Activated CD4-positive, alpha-beta T cell treated with anti-CD3 and anti-CD28 coated beads, Interleukin-2, amount 50 U/mL, for 4 hours (primary cell): ENCODE data around the gene CKLF.
A peak's percentile ranks its signal among the peaks of the same experiment; 100 is the strongest.

ENCODE experiments used
- DNase-seq, 2 experiments: peaks; one replicate each; pipeline ENCODE4 v3.0.0-alpha.2; 2020

Gene CKLF

GRCh38 chr16:66519482-66520373 is 32.6 kb upstream of the CKLF start:
- DNase-seq = no peak

GRCh38 chr16:66520406-66521170 is 31.8 kb upstream of the CKLF start:
- no peak for DNase-seq

- DNase-seq = no peak
Measured at GRCh38 chr16:66521252-66521713, 31.1 kb upstream of the CKLF start.

- DNase-seq = peak; percentile 94 to 95
Measured at GRCh38 chr16:66521951-66522771, 30.2 kb upstream of the CKLF start.

- no peak for DNase-seq
Measured at GRCh38 chr16:66522816-66523590, 29.4 kb upstream of the CKLF start.

GRCh38 chr16:66523861-66524354 is 28.5 kb upstream of the CKLF start:
- no peak for DNase-seq

GRCh38 chr16:66524601-66525164 is 27.7 kb upstream of the CKLF start:
- no peak for DNase-seq

- no peak for DNase-seq
Measured at GRCh38 chr16:66525396-66526180, 26.8 kb upstream of the CKLF start.

- DNase-seq = no peak
Measured at GRCh38 chr16:66528294-66528693, 24.1 kb upstream of the CKLF start.

GRCh38 chr16:66529475-66529874 is 22.9 kb upstream of the CKLF start:
- no peak for DNase-seq

- no peak for DNase-seq
Measured at GRCh38 chr16:66534376-66534799, 18.0 kb upstream of the CKLF start.

- no peak for DNase-seq
Measured at GRCh38 chr16:66536525-66536924, 15.9 kb upstream of the CKLF start.

GRCh38 chr16:66537236-66537635 is 15.1 kb upstream of the CKLF start:
- no peak for DNase-seq

GRCh38 chr16:66538910-66539309 is 13.5 kb upstream of the CKLF start:
- DNase-seq = no peak

GRCh38 chr16:66539623-66540469 is 12.5 kb upstream of the CKLF start:
- DNase-seq = no peak

- DNase-seq = no peak
Measured at GRCh38 chr16:66541388-66542355, 10.7 kb upstream of the CKLF start.

GRCh38 chr16:66542396-66542795 is 10.0 kb upstream of the CKLF start:
- no peak for DNase-seq

- DNase-seq = no peak
Measured at GRCh38 chr16:66543541-66543940, 8.8 kb upstream of the CKLF start.
